Liver (tissue), 9 donors: Measurements from ENCODE around the gene TMSB4X. TPM values are rescaled to one million over a fixed set of nuclear protein-coding genes. Genes with fewer than 3 reads are reported as not detected.

Experiments used
- DNase-seq: peaks from one replicate; pipeline ENCODE4 v3.0.0-alpha.2; 2017; ENCODE audit warnings: low spot score
- H3K27ac ChIP-seq, 2 donors: one replicate each; pipeline ENCODE4 v1.7.0; 2013; ENCODE audit warnings: inconsistent platforms in 2 of 2, low read length in 2 of 2, control low read depth in 1 of 2, low read depth in 1 of 2, mild to moderate bottlenecking in 1 of 2
- H3K27me3 ChIP-seq, 4 donors: one replicate each; pipeline versions ENCODE4 v1.6.1 to v1.7.0; 2013; ENCODE audit warnings: low read length in 3 of 4, inconsistent platforms in 1 of 4, mild to moderate bottlenecking in 1 of 4, moderate library complexity in 1 of 4; ENCODE audit not compliant: control insufficient read depth in 4 of 4, insufficient read depth in 4 of 4
- H3K36me3 ChIP-seq, 4 donors: one replicate each; pipeline versions ENCODE4 v1.6.1 to v1.7.0; 2013; ENCODE audit warnings: low read length in 3 of 4, mild to moderate bottlenecking in 3 of 4, low read depth in 1 of 4, moderate library complexity in 1 of 4; ENCODE audit not compliant: control insufficient read depth in 4 of 4, insufficient read depth in 3 of 4
- H3K4me1 ChIP-seq, 4 donors: one replicate each; pipeline versions ENCODE4 v1.6.1 to v1.7.0; 2013; ENCODE audit warnings: low read length in 3 of 4, mild to moderate bottlenecking in 3 of 4, moderate library complexity in 1 of 4; ENCODE audit not compliant: control insufficient read depth in 4 of 4, insufficient read depth in 4 of 4
- H3K4me3 ChIP-seq, 3 donors: one replicate each; pipeline versions ENCODE4 v1.6.1 to v1.7.0; 2013; ENCODE audit warnings: low read length in 3 of 3, control low read depth in 1 of 3, low read depth in 1 of 3, mild to moderate bottlenecking in 1 of 3
- H3K9ac ChIP-seq, 2 donors: one replicate each; pipeline ENCODE4 v1.7.0; 2013; ENCODE audit warnings: low read length in 2 of 2, mild to moderate bottlenecking in 2 of 2, moderate library complexity in 2 of 2, control low read depth in 1 of 2, low read depth in 1 of 2
- H3K9me3 ChIP-seq, 4 donors: one replicate each; pipeline versions ENCODE4 v1.6.1 to v1.7.0; 2013; ENCODE audit warnings: low read length in 3 of 4; ENCODE audit not compliant: control insufficient read depth in 4 of 4
- EGR1 ChIP-seq, 2 donors: IDR thresholded peaks; 2 replicates each; pipeline ENCODE4 v1.6.1; 2016 to 2018; ENCODE audit warnings: antibody characterized with exemption in 2 of 2, low read depth in 2 of 2
- FOXA1 ChIP-seq: IDR thresholded peaks from 2 replicates; pipeline ENCODE4 v1.6.1; 2016; ENCODE audit warnings: antibody characterized with exemption
- FOXA2 ChIP-seq: IDR thresholded peaks from 2 replicates; pipeline ENCODE4 v1.6.1; 2016; ENCODE audit warnings: antibody characterized with exemption
- GABPA ChIP-seq, 2 donors: IDR thresholded peaks in 1 of 2; conservative IDR thresholded peaks in 1 of 2; 2 replicates each; pipeline ENCODE4 v1.6.1; 2016; ENCODE audit warnings: antibody characterized with exemption in 2 of 2, mild to moderate bottlenecking in 1 of 2, moderate library complexity in 1 of 2
- HNF4A ChIP-seq, 2 donors: conservative IDR thresholded peaks; 2 replicates each; pipeline ENCODE4 v1.6.1; 2016; ENCODE audit warnings: antibody characterized with exemption in 2 of 2, mild to moderate bottlenecking in 2 of 2
- HNF4G ChIP-seq: IDR thresholded peaks from 2 replicates; pipeline ENCODE4 v1.6.1; 2016; ENCODE audit warnings: antibody characterized with exemption
- JUND ChIP-seq, 2 donors: IDR thresholded peaks; 2 replicates each; pipeline ENCODE4 v1.6.1; 2016; ENCODE audit warnings: antibody characterized with exemption in 2 of 2
- NR2F2 ChIP-seq: IDR thresholded peaks from 2 replicates; pipeline ENCODE4 v1.6.1; 2016; ENCODE audit warnings: antibody characterized with exemption
- RAD21 ChIP-seq, 2 donors: IDR thresholded peaks; 2 replicates each; pipeline ENCODE4 v1.6.1; 2016; ENCODE audit warnings: antibody characterized with exemption in 2 of 2, mild to moderate bottlenecking in 2 of 2
- RXRA ChIP-seq, 2 donors: IDR thresholded peaks; 2 replicates each; pipeline ENCODE4 v1.6.1; 2017 to 2018; ENCODE audit warnings: antibody characterized with exemption in 2 of 2, mild to moderate bottlenecking in 1 of 2
- SP1 ChIP-seq: IDR thresholded peaks from 2 replicates; pipeline ENCODE4 v1.6.1; 2018; ENCODE audit warnings: antibody characterized with exemption, mild to moderate bottlenecking
- TAF1 ChIP-seq: conservative IDR thresholded peaks from 2 replicates; pipeline ENCODE4 v1.6.1; 2016; ENCODE audit warnings: antibody characterized with exemption, mild to moderate bottlenecking
- YY1 ChIP-seq: IDR thresholded peaks from 2 replicates; pipeline ENCODE4 v1.6.1; 2016; ENCODE audit warnings: antibody characterized with exemption, mild to moderate bottlenecking
- WGBS: extraction: QIAGEN DNeasy Blood & Tissue Kit; methylation state at CpG from one replicate; pipeline ENCODE4 v1.1.7; 2013; 5-methylcytosine and 5-hydroxymethylcytosine counted together
- polyA plus RNA-seq, 2 donors: library from polyadenylated mRNA; stranded (reverse) in 1 of 2; unstranded in 1 of 2; fragments of 200-250 nt in 1 of 2; fragments of >200 nt in 1 of 2; fragmentation: Nextera tagmentation in 1 of 2; extraction: Ambion mirVana in 1 of 2; gene quantifications; one replicate each; pipeline versions ENCODE4 v1.2.1 to v1.2.3, GENCODE V29; 2013 to 2015
- total RNA-seq, 2 donors: library from RNA; depleted of rRNA; stranded (reverse); fragments of >200 nt; gene quantifications; one replicate each; pipeline ENCODE4 v1.2.3, GENCODE V29; 2014
- TF ChIP-seq, protein P1 (sequence below): IDR thresholded peaks from 2 replicates; pipeline ENCODE4 v1.6.1; 2016; ENCODE audit warnings: antibody characterized with exemption, mild to moderate bottlenecking
- TF ChIP-seq, protein P2 (sequence below): IDR thresholded peaks from 2 replicates; pipeline ENCODE4 v1.6.1; 2016; ENCODE audit warnings: antibody characterized with exemption
- TF ChIP-seq, protein P3 (sequence below): IDR thresholded peaks from 2 replicates; pipeline ENCODE4 v1.6.1; 2016; ENCODE audit warnings: antibody characterized with exemption
- TF ChIP-seq, protein P4 (sequence below): IDR thresholded peaks from 2 replicates; pipeline ENCODE4 v1.6.1; 2016; ENCODE audit warnings: antibody characterized with exemption
- TF ChIP-seq, protein P5 (sequence below): fragments of 150-350 bp; IDR thresholded peaks from 2 replicates; pipeline ENCODE4 v1.5.1; 2017; ENCODE audit warnings: improper control_type of control experiment, low read depth, low read length; ENCODE audit not compliant: missing input control
- donor health status: healthy.
- donor health status: healthy.
- donor health status: healthy.
- donor health status: healthy.
- donor health status: healthy.

Gene TMSB4X
- total and polyA plus RNA-seq, 4 donors: 658 to 1,704 (median 816) TPM

DNA sequence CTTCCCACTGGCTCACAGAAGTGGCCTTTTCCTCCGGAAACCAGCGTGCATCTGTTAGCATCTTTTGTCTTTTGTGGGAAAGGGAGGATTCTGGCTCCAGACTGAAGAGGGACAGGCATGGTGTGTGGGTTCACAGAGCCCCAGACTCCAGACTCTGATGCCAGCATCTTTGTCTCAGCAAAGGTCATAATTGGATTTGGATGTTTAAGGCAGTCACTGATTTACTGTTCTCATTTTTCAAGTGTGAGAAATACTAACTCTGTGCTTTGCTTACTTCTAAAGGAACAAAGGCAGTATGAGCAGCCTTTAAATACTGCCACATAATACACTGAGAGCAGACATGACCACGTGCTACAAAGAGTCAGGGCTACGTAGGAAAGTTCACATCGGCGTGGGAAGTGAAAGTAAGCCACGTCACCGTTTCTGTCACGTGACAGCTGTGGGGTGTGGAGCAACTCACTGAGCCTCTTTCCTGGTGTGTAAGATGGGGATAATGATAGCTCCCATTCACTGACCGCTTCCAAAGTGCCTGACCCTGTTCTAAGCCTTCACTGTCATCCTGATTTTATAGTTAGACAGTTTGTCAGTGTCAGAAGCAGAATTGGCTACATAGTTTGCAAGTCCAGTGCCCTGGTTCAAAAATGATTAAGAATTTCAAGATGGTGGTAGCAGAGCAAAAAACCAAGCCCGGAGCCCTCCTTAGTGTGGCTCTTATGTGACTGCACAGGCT lies 24.8 kb upstream of the TMSB4X start:
- TF ChIP-seq TAF1 (no peak), GABPA (IDR thresholded peaks at IDR 0.05 in 1 of 2, conservative IDR thresholded peaks at IDR 0.05 in 1 of 2) (no peak), HNF4G (no peak), RAD21 (IDR thresholded peaks at IDR 0.05) (no peak), JUND (IDR thresholded peaks at IDR 0.05) (no peak), RXRA (IDR thresholded peaks at IDR 0.05) (no peak), SP1 (peak; percentile 9), FOXA1 (no peak), FOXA2 (no peak), EGR1 (IDR thresholded peaks at IDR 0.05; ENCODE audit: low read depth in 2 of 2) (no peak), HNF4A (conservative IDR thresholded peaks at IDR 0.05) (peak in 1 of 2 donors; percentile 5), NR2F2 (no peak), YY1 (peak; percentile 34)
- TF ChIP-seq, protein P1, sequence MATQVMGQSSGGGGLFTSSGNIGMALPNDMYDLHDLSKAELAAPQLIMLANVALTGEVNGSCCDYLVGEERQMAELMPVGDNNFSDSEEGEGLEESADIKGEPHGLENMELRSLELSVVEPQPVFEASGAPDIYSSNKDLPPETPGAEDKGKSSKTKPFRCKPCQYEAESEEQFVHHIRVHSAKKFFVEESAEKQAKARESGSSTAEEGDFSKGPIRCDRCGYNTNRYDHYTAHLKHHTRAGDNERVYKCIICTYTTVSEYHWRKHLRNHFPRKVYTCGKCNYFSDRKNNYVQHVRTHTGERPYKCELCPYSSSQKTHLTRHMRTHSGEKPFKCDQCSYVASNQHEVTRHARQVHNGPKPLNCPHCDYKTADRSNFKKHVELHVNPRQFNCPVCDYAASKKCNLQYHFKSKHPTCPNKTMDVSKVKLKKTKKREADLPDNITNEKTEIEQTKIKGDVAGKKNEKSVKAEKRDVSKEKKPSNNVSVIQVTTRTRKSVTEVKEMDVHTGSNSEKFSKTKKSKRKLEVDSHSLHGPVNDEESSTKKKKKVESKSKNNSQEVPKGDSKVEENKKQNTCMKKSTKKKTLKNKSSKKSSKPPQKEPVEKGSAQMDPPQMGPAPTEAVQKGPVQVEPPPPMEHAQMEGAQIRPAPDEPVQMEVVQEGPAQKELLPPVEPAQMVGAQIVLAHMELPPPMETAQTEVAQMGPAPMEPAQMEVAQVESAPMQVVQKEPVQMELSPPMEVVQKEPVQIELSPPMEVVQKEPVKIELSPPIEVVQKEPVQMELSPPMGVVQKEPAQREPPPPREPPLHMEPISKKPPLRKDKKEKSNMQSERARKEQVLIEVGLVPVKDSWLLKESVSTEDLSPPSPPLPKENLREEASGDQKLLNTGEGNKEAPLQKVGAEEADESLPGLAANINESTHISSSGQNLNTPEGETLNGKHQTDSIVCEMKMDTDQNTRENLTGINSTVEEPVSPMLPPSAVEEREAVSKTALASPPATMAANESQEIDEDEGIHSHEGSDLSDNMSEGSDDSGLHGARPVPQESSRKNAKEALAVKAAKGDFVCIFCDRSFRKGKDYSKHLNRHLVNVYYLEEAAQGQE: peak; percentile 17
- TF ChIP-seq, protein P2, sequence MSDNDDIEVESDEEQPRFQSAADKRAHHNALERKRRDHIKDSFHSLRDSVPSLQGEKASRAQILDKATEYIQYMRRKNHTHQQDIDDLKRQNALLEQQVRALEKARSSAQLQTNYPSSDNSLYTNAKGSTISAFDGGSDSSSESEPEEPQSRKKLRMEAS: peak; percentile 31
- TF ChIP-seq, protein P3, sequence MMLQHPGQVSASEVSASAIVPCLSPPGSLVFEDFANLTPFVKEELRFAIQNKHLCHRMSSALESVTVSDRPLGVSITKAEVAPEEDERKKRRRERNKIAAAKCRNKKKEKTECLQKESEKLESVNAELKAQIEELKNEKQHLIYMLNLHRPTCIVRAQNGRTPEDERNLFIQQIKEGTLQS: no peak
- TF ChIP-seq, protein P4, sequence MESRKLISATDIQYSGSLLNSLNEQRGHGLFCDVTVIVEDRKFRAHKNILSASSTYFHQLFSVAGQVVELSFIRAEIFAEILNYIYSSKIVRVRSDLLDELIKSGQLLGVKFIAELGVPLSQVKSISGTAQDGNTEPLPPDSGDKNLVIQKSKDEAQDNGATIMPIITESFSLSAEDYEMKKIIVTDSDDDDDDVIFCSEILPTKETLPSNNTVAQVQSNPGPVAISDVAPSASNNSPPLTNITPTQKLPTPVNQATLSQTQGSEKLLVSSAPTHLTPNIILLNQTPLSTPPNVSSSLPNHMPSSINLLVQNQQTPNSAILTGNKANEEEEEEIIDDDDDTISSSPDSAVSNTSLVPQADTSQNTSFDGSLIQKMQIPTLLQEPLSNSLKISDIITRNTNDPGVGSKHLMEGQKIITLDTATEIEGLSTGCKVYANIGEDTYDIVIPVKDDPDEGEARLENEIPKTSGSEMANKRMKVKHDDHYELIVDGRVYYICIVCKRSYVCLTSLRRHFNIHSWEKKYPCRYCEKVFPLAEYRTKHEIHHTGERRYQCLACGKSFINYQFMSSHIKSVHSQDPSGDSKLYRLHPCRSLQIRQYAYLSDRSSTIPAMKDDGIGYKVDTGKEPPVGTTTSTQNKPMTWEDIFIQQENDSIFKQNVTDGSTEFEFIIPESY: no peak
- TF ChIP-seq, protein P5, sequence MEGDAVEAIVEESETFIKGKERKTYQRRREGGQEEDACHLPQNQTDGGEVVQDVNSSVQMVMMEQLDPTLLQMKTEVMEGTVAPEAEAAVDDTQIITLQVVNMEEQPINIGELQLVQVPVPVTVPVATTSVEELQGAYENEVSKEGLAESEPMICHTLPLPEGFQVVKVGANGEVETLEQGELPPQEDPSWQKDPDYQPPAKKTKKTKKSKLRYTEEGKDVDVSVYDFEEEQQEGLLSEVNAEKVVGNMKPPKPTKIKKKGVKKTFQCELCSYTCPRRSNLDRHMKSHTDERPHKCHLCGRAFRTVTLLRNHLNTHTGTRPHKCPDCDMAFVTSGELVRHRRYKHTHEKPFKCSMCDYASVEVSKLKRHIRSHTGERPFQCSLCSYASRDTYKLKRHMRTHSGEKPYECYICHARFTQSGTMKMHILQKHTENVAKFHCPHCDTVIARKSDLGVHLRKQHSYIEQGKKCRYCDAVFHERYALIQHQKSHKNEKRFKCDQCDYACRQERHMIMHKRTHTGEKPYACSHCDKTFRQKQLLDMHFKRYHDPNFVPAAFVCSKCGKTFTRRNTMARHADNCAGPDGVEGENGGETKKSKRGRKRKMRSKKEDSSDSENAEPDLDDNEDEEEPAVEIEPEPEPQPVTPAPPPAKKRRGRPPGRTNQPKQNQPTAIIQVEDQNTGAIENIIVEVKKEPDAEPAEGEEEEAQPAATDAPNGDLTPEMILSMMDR: no peak
- 47% methylated on average over 11 of the region's 11 CpGs for whole genome bisulfite sequencing
- H3K4me3 ChIP-seq: no peak overlapping the region

More for the DNA sequence above, 24.8 kb upstream of the TMSB4X start:
- Histone ChIP-seq H3K9me3 (no peaks in the 10 kb centered on the region), H3K27ac (peak overlapping the region; percentile 36 to 76), H3K36me3 (no peaks in the 10 kb centered on the region), H3K4me1 (peaks cover 4 to 15% (median 11%) of the 10 kb centered on the region in 4 donors), H3K9ac (peak overlapping the region in 1 of 2 donors; percentile 47), H3K27me3 (no peaks in the 10 kb centered on the region)
- peak; percentile 41 for DNase-seq
